ENCODE data around the gene UBL4A.

Gene UBL4A

DNA sequence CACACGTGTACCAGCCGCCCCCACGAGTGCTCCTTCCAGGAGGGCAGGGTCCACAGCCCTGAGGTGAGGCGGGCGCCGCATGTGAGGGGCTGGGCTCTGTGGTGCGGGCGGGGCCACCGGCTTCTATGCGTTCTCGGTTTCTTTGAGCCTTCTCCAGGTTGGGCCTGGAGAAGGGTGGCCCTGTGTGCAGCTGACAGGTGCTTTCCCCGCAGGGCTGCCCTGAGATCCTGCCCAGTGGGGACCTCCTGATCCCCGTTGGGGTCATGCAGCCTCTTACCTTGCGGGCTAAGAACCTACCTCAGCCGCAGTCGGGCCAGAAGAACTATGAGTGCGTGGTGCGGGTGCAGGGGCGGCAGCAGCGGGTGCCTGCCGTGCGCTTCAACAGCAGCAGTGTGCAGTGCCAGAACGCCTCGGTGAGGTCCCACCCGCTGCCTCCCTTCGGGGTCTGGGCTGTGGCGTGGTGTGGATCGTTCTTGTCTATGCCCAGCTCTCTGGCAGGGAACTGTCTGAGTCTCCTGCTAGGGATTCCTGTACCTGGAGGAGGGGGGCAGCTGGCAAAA, 21.5 kb downstream of the UBL4A start:
- DNase-seq (ENCODE audit: low spot score) = no peak
- FAIRE-seq = no peak

DNA sequence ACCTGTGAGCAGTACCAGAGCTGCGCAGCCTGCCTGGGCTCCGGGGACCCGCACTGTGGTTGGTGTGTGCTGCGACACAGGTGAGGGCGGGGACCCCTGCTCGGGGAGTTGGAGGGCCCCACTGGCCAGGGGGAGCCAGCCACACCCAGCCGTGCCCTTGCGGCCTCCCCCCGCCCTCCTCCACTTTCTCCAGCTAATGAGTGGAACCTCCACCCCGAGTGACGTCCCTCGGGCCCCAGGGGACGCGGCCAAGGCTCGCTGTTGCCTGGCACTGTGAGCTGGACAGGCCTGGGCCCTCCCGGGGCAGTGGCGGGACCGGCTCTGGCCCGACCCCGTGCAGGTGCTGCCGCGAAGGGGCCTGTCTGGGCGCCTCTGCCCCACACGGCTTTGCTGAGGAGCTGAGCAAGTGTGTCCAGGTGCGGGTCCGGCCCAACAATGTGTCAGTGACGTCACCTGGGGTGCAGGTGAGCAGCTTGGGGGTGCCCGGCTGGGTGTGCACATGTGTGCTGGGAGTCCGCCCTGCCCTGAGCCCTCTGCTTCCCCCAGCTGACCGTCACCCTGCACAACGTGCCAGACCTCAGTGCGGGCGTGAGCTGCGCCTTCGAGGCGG, 22.7 kb downstream of the UBL4A start:
- DNase-seq (ENCODE audit: low spot score) (no peak), FAIRE-seq (no peak)

DNA sequence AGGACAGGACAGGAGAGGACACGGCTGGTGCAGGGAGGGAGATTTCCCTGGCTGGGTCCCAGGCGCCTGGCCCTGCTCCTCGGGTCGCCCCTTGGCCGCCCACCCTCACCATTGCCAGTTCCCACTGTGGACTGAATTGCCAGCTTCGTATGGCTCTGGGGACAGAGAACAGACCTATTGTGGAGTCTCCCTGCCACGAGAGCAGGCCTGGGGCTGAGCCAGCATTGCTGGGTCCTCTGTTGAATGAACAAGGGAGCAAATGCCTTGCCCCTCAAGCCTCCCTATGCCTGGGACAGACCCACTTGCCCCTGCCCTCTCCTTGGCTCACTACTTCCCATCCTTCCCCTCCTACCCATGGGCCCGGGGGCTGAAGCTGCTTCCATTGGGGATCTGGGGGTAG, 24.0 kb downstream of the UBL4A start:
- DNase-seq (ENCODE audit: low spot score) (no peak), FAIRE-seq (no peak)

DNA sequence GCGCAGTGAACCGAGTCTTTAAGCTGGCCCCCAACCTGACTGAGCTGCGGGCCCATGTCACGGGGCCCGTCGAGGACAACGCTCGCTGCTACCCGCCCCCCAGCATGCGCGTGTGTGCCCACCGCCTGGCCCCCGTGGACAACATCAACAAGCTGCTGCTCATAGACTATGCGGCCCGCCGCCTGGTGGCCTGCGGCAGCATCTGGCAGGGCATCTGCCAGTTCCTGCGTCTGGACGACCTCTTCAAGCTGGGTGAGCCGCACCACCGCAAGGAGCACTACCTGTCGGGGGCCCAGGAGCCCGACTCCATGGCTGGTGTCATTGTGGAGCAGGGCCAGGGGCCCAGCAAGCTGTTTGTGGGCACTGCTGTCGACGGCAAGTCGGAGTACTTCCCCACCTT, 26.1 kb downstream of the UBL4A start:
- FAIRE-seq (no peak), DNase-seq (ENCODE audit: low spot score) (no peak)

DNA sequence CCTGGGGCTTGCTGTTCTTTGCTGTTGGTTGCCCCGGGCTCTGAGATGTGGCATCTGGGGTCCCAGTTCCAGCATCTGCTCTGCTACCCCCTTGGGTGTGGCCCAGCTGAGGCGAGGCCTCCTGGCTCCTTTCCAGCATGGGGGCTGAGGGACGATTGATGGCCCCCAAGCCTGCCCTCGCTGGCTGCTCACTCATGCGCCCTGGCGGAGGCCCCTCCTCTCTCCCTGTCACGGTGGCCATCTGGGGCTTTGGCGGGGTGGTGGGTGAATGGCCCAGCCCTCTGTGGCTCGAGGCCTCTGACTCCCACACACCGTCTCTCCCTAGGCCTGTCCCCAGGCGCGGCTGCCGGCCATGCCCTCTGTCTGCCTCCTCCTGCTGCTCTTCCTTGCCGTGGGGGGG, 26.6 kb downstream of the UBL4A start:
- no peak for FAIRE-seq
- no peak for DNase-seq (ENCODE audit: low spot score)

DNA sequence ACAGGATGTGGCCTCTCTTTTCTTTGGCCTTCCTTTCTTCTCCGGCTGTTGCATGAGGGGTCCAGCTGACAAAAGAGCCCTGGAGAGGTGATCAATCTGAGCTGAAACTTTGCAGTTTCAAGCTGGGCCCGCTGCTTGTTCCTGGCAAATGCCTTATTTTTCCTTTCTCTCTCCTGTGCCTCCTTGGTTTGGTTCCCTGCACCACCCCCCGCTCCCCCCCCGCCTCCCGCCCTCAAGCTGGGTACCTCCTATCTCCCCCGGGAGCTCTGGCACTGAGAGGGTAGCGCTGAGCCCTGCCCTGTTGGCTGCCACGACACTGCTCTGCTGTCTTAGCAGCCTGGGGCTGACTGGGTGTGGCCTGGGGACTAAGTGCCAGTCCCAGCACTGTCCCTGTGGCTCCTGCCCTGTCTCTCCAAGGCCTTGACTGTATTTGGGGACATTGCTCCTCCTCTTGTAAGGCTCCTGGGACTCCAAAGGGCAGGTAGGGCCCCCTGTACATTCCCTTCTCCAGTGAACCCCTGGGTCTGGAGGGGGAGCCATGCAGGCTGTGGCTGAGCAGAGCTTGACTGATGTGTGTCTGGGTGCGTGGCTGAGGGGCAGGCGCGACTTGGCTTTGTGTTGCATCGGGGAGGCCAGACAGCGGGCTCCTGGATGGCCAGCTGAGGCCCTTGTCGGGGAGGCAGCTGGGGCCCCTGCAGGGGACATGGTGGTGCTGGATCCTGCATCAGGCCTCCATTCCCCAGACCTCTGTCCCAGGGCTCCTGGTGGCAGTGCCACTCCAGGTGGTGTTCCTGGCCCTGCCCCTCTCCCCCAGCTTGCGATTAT, 27.2 kb downstream of the UBL4A start:
- FAIRE-seq = no peak
- peak; percentile 27 for DNase-seq (ENCODE audit: low spot score)

DNA sequence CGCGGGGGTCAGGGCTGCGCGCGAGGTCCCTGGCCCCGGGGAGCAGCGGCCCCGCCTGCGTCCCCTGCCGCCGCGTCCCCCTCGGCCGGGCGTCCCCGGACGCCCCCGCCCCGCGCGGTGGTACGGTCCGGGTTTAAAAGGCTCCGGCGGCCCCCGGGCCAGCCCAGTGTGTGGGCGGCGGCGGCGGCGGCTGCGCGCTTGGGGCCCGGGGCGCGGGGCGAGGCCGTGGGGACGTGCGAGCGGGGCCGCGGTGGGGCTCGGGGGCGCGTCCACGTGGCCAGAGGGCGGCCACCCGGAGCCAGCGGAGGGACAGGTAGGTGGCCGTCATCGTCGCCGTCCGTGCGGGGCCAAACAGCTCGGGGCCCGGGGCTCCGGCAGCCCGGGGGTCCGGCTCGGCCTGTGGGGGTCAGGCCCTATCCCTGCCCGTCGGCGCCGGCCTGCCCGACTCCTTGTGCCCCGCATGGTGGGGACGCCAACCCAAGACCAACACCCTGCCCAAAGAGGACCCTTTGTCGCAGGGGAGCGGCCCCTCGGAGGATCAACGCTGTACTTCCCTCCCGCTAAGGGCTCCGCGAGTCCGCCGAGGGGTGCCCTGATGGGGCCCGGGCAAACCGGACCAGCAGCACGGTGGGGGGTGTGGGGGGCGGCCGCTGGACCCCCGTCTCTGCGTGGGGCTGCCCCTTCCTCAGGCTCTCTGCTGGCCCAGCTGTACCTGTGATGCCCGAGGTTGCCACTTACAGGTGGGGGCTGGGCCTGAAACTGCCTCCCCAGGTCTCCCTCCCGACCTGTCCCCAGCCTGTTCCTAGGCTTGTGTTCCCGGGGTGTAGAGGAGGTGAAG, 28.1 kb downstream of the UBL4A start, which contains the start of gene PLXNA3:
Gene PLXNA3 (plus strand): TSS at position 166 of the 838 bp plus-strand sequence. CDS start 1,903 bp downstream, outside the sequence.
- DNase-seq (ENCODE audit: low spot score) = no peak
- no peak for FAIRE-seq

DNA sequence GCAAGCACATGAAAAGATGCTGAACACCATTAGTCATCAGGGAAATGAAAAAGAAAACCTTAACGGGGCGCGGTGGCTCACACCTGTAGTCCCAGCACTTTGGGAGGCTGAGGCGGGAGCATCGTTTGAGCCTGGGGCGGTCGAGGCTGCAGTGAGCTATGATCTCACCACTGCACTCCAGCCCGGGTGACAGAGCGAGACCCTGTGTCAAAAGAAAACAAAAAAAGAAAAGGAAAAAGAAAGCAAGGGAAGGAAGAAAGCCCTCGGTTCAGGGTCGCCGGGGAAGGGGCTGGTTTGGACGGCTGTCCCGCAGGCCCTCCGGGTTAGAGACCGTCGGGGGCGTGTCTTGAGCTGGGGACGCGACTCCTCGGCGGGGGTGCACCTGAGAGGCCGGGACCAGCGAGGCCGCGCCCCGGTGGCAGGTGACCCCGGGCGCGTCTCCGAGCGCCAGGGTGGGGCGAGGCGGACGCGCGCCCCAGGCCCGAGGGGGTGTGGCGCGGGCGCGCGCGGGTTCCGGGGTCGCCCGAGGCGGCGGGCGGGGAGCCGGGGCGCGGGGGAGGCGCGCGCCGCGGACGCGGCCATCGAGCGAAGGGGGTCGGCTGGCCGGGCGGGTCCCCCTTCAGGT, 28.8 kb downstream of the UBL4A start:
- DNase-seq (ENCODE audit: low spot score) = no peak

DNA sequence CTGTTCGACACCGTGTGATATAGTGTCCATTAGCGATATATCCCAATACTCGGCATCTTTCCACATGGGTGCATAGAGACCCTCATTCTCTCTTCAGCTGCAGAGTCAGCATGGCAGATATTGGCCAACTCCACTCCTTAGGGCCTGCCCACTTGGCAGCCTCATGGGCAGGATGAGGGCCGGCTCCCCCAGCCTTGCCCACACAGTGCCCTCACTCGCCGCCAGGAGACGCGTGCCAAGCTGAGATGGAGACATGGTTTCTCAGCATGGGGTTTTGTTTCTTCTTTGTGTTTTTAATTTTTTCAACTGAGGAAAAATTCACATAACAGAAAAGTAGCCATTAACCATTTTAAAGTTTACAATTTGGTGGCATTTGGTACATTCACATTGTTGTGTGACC, 33.6 kb downstream of the UBL4A start:
- no peak for FAIRE-seq
- no peak for DNase-seq (ENCODE audit: low spot score)

More for the DNA sequence above, 28.8 kb downstream of the UBL4A start:
- FAIRE-seq = no peak

DNA sequence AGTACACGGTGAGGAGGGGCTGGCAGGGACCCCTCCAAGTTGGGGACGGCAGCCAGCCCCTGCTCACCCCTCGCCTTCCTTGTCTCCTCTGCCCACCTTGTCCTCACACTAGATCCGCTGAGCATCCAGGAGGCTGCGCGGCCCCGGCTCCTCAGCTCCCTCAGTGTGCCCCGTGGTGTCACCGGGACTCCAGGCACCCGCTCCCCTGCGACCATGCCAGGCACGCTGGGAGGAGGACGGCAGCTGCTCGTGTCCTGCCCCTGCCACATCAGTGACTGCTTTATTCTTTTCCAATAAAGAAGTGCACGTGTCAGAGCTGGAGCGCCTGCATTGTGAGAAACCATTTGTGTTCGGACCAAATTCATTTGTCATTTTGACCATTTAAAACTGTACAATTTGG, 36.1 kb downstream of the UBL4A start:
- no peak for FAIRE-seq
- DNase-seq (ENCODE audit: low spot score) = no peak

DNA sequence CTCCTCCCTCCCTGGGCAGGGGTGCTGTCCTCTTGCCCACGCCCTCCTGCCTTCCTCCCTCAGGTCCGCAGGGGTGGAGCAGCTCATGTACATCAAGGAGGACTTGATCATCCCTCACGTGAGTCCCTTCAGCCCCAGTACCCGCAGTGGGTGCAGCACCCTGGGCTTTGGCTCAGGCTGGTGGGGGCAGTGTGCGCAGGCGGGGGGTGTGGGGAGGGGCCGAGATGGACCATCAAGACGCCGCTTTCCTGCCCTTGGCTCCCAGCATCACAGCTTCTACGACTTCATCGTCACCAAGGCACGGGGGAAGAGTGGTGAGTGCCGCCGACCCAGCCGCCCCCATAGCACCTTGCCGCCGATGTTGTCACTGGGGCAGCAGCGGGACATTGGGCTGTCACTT, 36.8 kb downstream of the UBL4A start:
- FAIRE-seq = no peak
- DNase-seq (ENCODE audit: low spot score) = no peak

DNA sequence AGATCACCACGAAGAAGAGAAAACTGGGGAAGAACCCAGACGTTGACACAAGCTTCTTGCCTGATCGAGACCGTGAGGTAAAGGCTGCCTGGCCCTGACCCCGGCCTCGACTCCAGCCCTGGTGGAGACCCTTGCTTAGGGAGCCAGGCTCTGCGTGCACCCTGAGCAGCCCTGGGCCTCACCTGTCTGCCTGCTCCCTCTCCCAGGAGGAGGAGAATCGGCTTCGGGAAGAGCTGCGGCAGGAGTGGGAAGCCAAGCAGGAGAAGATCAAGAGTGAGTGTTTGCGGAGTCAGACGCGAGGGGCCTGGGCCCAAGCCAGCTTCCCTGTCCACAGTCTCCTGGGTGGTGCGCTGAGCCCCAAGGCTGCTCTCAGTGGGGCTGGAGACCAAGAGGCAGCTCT, 37.9 kb downstream of the UBL4A start:
- FAIRE-seq = no peak

DNA sequence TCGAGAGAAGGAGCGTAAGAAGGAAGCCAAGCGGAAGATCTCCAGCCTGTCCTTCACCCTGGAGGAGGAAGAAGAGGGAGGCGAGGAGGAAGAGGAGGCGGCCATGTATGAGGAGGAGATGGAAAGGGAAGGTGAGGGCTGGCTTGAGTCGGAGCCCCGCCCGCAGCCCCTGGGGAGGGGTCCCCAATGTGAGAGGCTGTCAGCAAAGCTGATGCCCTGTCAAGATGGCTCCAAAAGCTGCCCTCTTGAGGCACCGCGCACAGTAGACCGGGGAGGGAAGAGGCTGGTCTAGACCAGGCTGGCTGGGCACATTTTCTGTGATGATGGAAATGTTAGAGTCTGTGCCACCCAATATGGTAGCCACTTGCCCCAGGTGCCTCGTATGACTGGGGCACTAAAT, 40.0 kb downstream of the UBL4A start:
- FAIRE-seq (no peak), DNase-seq (ENCODE audit: low spot score) (no peak)

More for the DNA sequence above, 37.9 kb downstream of the UBL4A start:
- no peak for DNase-seq (ENCODE audit: low spot score)

DNA sequence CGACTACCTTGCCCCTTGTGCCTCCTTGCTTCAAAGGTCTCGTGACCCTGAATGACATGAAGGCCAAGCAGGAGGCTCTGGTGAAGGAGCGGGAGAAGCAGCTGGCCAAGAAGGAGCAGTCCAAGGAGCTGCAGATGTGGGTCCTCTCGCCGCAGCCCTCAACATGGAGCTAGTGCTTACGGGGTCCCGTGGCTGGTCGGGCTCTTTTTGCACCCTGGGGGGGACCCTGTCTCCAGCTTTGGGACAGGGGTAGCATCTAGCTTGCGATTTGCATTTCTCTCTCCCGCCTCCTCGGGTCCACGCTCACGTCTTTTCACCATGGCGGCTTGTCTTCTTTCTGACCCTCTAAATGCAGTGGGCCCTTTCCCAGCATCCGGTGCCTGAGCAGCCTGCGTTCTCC, 40.6 kb downstream of the UBL4A start:
- FAIRE-seq (no peak), DNase-seq (ENCODE audit: low spot score) (no peak)

DNA sequence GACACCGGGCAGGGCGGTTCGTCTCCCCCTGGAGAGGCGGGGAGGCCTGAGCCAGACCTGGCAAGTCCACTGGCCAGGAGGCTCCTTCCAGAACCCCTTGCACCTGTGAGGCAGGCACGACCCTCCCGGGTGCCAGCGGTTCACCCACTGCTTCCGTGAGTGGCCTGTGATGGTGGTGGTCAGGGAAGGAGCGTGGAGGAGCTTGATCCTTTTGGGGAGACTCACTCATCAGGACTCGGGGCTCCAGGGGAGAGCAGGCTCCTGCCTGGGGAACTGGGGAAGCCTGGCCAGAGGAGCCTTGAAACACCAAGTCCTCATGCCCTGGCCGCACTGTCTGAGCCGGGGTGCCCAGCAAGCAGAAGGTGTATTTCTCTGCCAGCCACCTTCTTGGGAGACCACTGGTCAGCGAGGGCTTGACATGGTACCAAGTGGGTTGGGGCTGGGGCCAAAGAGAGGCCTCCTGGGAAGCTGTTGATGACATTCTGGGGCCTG, 41.6 kb downstream of the UBL4A start:
- DNase-seq (ENCODE audit: low spot score) = no peak
- FAIRE-seq = no peak

DNA sequence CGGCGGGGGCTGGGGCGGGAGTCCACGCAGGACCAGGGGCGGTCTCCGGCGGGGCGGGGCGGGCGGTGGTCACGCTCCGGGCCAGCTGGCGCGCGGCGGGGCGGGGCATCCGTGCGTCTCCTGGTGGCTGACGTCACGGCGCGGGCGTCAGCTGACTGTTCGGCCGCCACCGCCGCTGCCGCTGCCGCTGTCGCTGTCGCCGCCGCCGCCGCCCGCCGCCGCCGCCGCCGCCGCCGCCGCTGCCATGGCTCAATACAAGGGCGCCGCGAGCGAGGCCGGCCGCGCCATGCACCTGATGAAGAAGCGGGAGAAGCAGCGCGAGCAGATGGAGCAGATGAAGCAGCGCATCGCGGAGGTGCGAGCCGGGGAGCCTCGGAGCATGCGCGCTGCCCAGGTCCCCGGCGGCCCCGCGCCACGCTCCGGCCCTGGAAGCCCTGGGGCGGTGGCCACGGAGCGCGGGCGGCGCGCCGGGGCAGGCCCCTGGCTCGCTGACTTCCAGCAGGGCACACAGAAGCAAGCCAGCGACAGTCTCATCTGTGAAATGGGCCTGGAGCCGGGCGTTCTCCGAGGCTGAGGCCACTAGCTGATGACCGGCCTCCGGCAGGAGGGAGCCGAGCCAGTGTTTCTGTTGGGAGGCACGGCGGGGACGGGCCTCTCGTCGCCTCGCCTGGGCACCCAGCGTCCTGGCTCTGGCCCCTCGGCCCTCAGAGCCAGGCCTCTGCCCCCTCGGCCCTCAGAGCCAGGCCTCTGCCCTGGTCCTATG, 42.2 kb downstream of the UBL4A start, which contains the start of gene FAM50A:
Gene FAM50A (plus strand): TSS at position 150 of the 763 bp plus-strand sequence. CDS start 95 bp downstream, at position 245.
- DNase-seq (ENCODE audit: low spot score) (peak; percentile 20), FAIRE-seq (no peak)

DNA sequence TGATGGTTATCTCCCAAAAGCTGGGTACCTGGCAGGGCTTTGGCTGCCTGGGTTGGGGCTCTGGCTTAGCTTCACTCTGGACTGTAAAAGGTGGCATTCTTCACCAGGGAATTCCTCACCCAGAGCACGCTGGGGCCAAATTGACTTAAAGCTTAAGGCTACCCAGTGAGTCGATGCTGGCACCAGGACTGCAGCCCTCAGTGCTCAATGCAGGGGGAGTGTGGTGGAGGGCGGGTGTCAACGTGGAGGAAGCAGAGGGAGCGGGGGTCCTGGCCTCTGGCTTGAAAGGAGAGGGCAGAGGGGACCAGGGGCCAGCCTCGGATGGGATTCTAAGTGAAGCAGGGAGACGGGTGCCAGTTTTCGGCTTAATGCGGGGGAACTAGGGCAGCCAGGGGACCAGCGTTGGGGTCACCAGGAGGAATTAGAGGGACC, 42.9 kb downstream of the UBL4A start:
- DNase-seq (ENCODE audit: low spot score) (no peak), FAIRE-seq (no peak)

DNA sequence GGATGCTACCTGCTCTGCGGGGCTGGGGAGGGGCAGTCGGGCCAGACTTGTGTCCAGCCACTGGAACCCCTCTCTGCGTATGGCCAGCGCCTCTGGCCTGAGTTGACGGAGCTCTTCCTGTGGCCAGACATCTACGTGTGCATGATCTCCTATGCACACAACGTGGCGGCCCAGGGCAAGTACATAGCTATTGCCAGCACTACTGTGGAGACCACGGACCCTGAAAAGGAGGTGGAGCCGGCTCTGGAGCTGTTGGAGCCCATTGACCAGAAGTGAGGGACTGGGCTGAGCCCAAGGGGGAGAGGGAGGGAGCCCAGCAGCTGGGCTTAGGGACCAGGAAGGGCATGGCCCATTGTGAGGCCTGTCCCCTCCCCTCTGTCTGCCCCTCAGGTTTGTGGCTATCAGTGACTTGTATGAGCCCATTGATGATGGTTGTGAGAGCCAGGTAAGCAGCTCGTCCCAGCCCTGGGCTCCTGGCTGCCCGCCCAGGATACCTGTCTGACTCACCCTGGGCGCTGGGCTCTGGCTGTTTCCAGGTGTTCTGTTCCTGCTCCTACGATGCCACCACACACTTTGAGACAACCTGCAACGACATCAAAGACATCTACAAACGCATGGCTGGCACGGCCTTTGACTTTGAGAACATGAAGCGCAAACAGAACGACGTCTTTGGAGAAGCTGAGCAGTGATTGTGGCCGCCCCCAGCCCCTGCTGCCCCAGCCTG, 44.3 kb downstream of the UBL4A start:
- DNase-seq (ENCODE audit: low spot score) (no peak), FAIRE-seq (no peak)

DNA sequence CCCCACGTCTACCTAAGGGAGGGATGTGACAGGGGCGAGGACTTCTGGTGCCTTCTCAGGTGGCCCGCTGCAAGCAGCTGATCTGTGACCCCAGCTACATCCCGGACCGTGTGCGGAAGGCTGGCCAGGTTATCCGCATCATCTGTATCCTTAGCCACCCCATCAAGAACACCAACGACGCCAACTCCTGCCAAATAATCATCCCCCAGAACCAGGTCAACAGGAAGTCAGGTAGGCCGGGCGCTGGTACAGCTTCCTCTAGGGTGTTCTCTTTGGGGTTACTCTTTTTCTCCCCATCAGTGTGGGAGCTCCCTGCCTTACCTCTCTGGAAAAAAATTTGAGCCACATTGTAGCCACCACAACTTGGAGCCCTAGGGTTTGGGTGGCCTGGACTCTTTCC, 44.9 kb downstream of the UBL4A start:
- DNase-seq (ENCODE audit: low spot score) (no peak), FAIRE-seq (no peak)

All from RCC 7860 (cell line).